ENCODE measurements around the gene CLEC16A. TPM values are rescaled to one million over a fixed set of nuclear protein-coding genes. Genes with fewer than 3 reads are reported as not detected.

CLEC16A gene
- total and polyA plus RNA-seq, 7 experiments from 2014 or later, result 14.7 to 38.2 (median 31.8) TPM

- H3K27me3 Mint-ChIP-seq, result no peaks in the 10 kb centered on the region
- peak overlapping the region in 1 of 9 donors; percentile 23 for H3K27ac Mint-ChIP-seq
- H3K9me3 ChIP-seq (ENCODE audit: control insufficient read depth in 2 of 3, low read length in 3 of 3), result no peaks in the 10 kb centered on the region
- ATAC-seq (no peak), DNase-seq (no peak)
- peaks cover 10 to 60% (median 23%) of the 10 kb centered on the region in 5 donors for H3K36me3 Mint-ChIP-seq
- ChIA-PET CTCF (interaction anchor here (0.9 kb wide), 1 partner anchor 180 kb away, joined by 3 read pairs; no protein-coding TSS in a partner anchor), POLR2A (no interaction called here)
- H3K4me1 ChIP-seq (ENCODE audit: control insufficient read depth in 2 of 2, insufficient read depth in 2 of 2, low read length in 2 of 2), result peaks cover under 1% of the 10 kb centered on the region in 2 donors
- no peak overlapping the region for H3K27ac ChIP-seq (ENCODE audit: low read depth, low read length)
- H3K4me1 Mint-ChIP-seq, result peaks cover 0 to 51% (median 6%) of the 10 kb centered on the region in 7 donors
- no peaks in the 10 kb centered on the region for H3K9me3 Mint-ChIP-seq
- no peak overlapping the region for H3K4me3 Mint-ChIP-seq
- no peaks in the 10 kb centered on the region for H3K27me3 ChIP-seq (ENCODE audit: control insufficient read depth in 2 of 2, insufficient read depth in 2 of 2, low read length in 2 of 2)
- peaks cover 0 to 63% (median 11%) of the 10 kb centered on the region in 3 experiments for H3K36me3 ChIP-seq (ENCODE audit: control insufficient read depth in 2 of 3, insufficient read depth in 3 of 3, low read length in 3 of 3)
- no peak overlapping the region for H3K4me3 ChIP-seq (ENCODE audit: low read length)
- intact Hi-C loops (cut with micrococcal nuclease), result no loop called here
Observed at GRCh38 chr16:11045441-11045840, 101.1 kb downstream of the CLEC16A start.

- Histone ChIP-seq H3K4me1 (ENCODE audit: control insufficient read depth in 2 of 2, insufficient read depth in 2 of 2, low read length in 2 of 2) (peaks cover 4 to 5% of the 10 kb centered on the region in 2 donors), H3K9me3 (ENCODE audit: control insufficient read depth in 2 of 3, low read length in 3 of 3) (no peaks in the 10 kb centered on the region), H3K27me3 (ENCODE audit: control insufficient read depth in 2 of 2, insufficient read depth in 2 of 2, low read length in 2 of 2) (no peaks in the 10 kb centered on the region), H3K36me3 (ENCODE audit: control insufficient read depth in 2 of 3, insufficient read depth in 3 of 3, low read length in 3 of 3) (peaks cover 0 to 59% (median 11%) of the 10 kb centered on the region in 3 experiments), H3K27ac (ENCODE audit: low read depth, low read length) (no peak overlapping the region), H3K4me3 (ENCODE audit: low read length) (no peak overlapping the region)
- H3K27me3 Mint-ChIP-seq, result no peaks in the 10 kb centered on the region
- DNase-seq (no peak), ATAC-seq (no peak)
- no peak overlapping the region for H3K4me3 Mint-ChIP-seq
- peak overlapping the region in 1 of 9 donors; percentile 23 for H3K27ac Mint-ChIP-seq
- H3K4me1 Mint-ChIP-seq, result peaks cover 1 to 55% (median 10%) of the 10 kb centered on the region in 7 donors
- intact Hi-C loops (cut with micrococcal nuclease), result no loop called here
- H3K36me3 Mint-ChIP-seq, result peaks cover 10 to 60% (median 23%) of the 10 kb centered on the region in 5 donors
- ChIA-PET POLR2A (no interaction called here), CTCF (interaction anchor here (0.9 kb wide), 1 partner anchor 179 kb away, joined by 3 read pairs; no protein-coding TSS in a partner anchor)
- H3K9me3 Mint-ChIP-seq, result no peaks in the 10 kb centered on the region
Observed at GRCh38 chr16:11045846-11046245, 101.5 kb downstream of the CLEC16A start.

- ATAC-seq (no peak), DNase-seq (no peak)
- H3K36me3 Mint-ChIP-seq, result peaks cover 10 to 60% (median 23%) of the 10 kb centered on the region in 5 donors
- POLR2A ChIA-PET, result no interaction called here
- Histone ChIP-seq H3K4me1 (ENCODE audit: control insufficient read depth in 2 of 2, insufficient read depth in 2 of 2, low read length in 2 of 2) (peaks cover 10 to 11% of the 10 kb centered on the region in 2 donors), H3K27ac (ENCODE audit: low read depth, low read length) (no peak overlapping the region), H3K9me3 (ENCODE audit: control insufficient read depth in 2 of 3, low read length in 3 of 3) (no peaks in the 10 kb centered on the region), H3K36me3 (ENCODE audit: control insufficient read depth in 2 of 3, insufficient read depth in 3 of 3, low read length in 3 of 3) (peaks cover 0 to 53% (median 11%) of the 10 kb centered on the region in 3 experiments), H3K27me3 (ENCODE audit: control insufficient read depth in 2 of 2, insufficient read depth in 2 of 2, low read length in 2 of 2) (no peaks in the 10 kb centered on the region), H3K4me3 (ENCODE audit: low read length) (no peak overlapping the region)
- H3K9me3 Mint-ChIP-seq, result no peaks in the 10 kb centered on the region
- no peaks in the 10 kb centered on the region for H3K27me3 Mint-ChIP-seq
- peaks cover 7 to 59% (median 16%) of the 10 kb centered on the region in 7 donors for H3K4me1 Mint-ChIP-seq
- intact Hi-C loops (cut with micrococcal nuclease), result no loop called here
- H3K27ac Mint-ChIP-seq, result no peak overlapping the region
- H3K4me3 Mint-ChIP-seq, result no peak overlapping the region
- CTCF ChIA-PET, result interaction anchor here (0.9 kb wide), 1 partner anchor 179 kb away, joined by 3 read pairs; no protein-coding TSS in a partner anchor
Observed at GRCh38 chr16:11046382-11046931, 102.1 kb downstream of the CLEC16A start.

- H3K27ac ChIP-seq (ENCODE audit: low read depth, low read length), result no peak overlapping the region
- H3K9me3 ChIP-seq (ENCODE audit: control insufficient read depth in 2 of 3, low read length in 3 of 3), result no peaks in the 10 kb centered on the region
- peaks cover 16 to 17% of the 10 kb centered on the region in 2 donors for H3K4me1 ChIP-seq (ENCODE audit: control insufficient read depth in 2 of 2, insufficient read depth in 2 of 2, low read length in 2 of 2)
- Mint-ChIP-seq H3K9me3 (no peaks in the 10 kb centered on the region), H3K4me3 (no peak overlapping the region), H3K36me3 (peaks cover 10 to 57% (median 24%) of the 10 kb centered on the region in 5 donors), H3K4me1 (peaks cover 13 to 61% (median 22%) of the 10 kb centered on the region in 7 donors), H3K27me3 (no peaks in the 10 kb centered on the region), H3K27ac (no peak overlapping the region)
- H3K4me3 ChIP-seq (ENCODE audit: low read length), result no peak overlapping the region
- DNase-seq, result no peak
- ATAC-seq, result no peak
- peaks cover 0 to 47% (median 10%) of the 10 kb centered on the region in 3 experiments for H3K36me3 ChIP-seq (ENCODE audit: control insufficient read depth in 2 of 3, insufficient read depth in 3 of 3, low read length in 3 of 3)
- POLR2A ChIA-PET, result no interaction called here
- intact Hi-C loops (cut with micrococcal nuclease), result no loop called here
- H3K27me3 ChIP-seq (ENCODE audit: control insufficient read depth in 2 of 2, insufficient read depth in 2 of 2, low read length in 2 of 2), result no peaks in the 10 kb centered on the region
- CTCF ChIA-PET, result no interaction called here
Observed at GRCh38 chr16:11047057-11047456, 102.7 kb downstream of the CLEC16A start.

- Histone ChIP-seq H3K4me1 (ENCODE audit: control insufficient read depth in 2 of 2, insufficient read depth in 2 of 2, low read length in 2 of 2) (peaks cover 18 to 26% of the 10 kb centered on the region in 2 donors), H3K4me3 (ENCODE audit: low read length) (no peak overlapping the region), H3K27ac (ENCODE audit: low read depth, low read length) (no peak overlapping the region), H3K36me3 (ENCODE audit: control insufficient read depth in 2 of 3, insufficient read depth in 3 of 3, low read length in 3 of 3) (peaks cover 0 to 39% (median 5%) of the 10 kb centered on the region in 3 experiments), H3K9me3 (ENCODE audit: control insufficient read depth in 2 of 3, low read length in 3 of 3) (no peaks in the 10 kb centered on the region), H3K27me3 (ENCODE audit: control insufficient read depth in 2 of 2, insufficient read depth in 2 of 2, low read length in 2 of 2) (no peaks in the 10 kb centered on the region)
- Mint-ChIP-seq H3K27ac (peak overlapping the region in 2 of 9 donors; percentile 46 to 48), H3K27me3 (no peaks in the 10 kb centered on the region), H3K4me3 (no peak overlapping the region), H3K4me1 (peaks cover 24 to 71% (median 33%) of the 10 kb centered on the region in 7 donors), H3K9me3 (no peaks in the 10 kb centered on the region), H3K36me3 (peaks cover 10 to 58% (median 30%) of the 10 kb centered on the region in 5 donors)
- POLR2A ChIA-PET, result no interaction called here
- ATAC-seq, result no peak
- CTCF ChIA-PET, result no interaction called here
- no peak for DNase-seq
- intact Hi-C loops (cut with micrococcal nuclease), result no loop called here
Observed at GRCh38 chr16:11047939-11048800, 103.8 kb downstream of the CLEC16A start.

- Mint-ChIP-seq H3K27ac (peak overlapping the region in 2 of 9 donors; percentile 18 to 66), H3K4me1 (peaks cover 28 to 82% (median 38%) of the 10 kb centered on the region in 7 donors), H3K9me3 (no peaks in the 10 kb centered on the region), H3K4me3 (no peak overlapping the region), H3K36me3 (peaks cover 10 to 54% (median 32%) of the 10 kb centered on the region in 5 donors), H3K27me3 (no peaks in the 10 kb centered on the region)
- H3K4me1 ChIP-seq (ENCODE audit: control insufficient read depth in 2 of 2, insufficient read depth in 2 of 2, low read length in 2 of 2), result peaks cover 18 to 26% of the 10 kb centered on the region in 2 donors
- H3K4me3 ChIP-seq (ENCODE audit: low read length), result no peak overlapping the region
- no peak for ATAC-seq
- H3K27me3 ChIP-seq (ENCODE audit: control insufficient read depth in 2 of 2, insufficient read depth in 2 of 2, low read length in 2 of 2), result no peaks in the 10 kb centered on the region
- intact Hi-C loops (cut with micrococcal nuclease), result loop anchor here in 1 of 2 donors (10.0 kb wide), 1 partner anchor 205 kb away; the partner anchor contains the start of gene SOCS1
- no peaks in the 10 kb centered on the region for H3K9me3 ChIP-seq (ENCODE audit: control insufficient read depth in 2 of 3, low read length in 3 of 3)
- ChIA-PET POLR2A (no interaction called here), CTCF (no interaction called here)
- peaks cover 0 to 31% (median 5%) of the 10 kb centered on the region in 3 experiments for H3K36me3 ChIP-seq (ENCODE audit: control insufficient read depth in 2 of 3, insufficient read depth in 3 of 3, low read length in 3 of 3)
- DNase-seq, result no peak
- no peak overlapping the region for H3K27ac ChIP-seq (ENCODE audit: low read depth, low read length)
Observed at GRCh38 chr16:11049396-11050059, 105.2 kb downstream of the CLEC16A start.
